GM18519 (cell line): ENCODE data around the gene PROS1.
"Not testable (repeated sequence)": the region's sequence is repeated elsewhere in the genome, so short reads cannot be mapped to it uniquely, and the experiment has no call there.

Experiments
- ATAC-seq: cut with Tn5 transposase; IDR thresholded peaks from one replicate; pipeline ENCODE4 v1.9.1; 2021; ENCODE audit warnings: mild to moderate bottlenecking, moderate library complexity; ENCODE audit not compliant: unreplicated experiment, low FRiP score

PROS1 gene

GRCh38 chr3:93979850-93980676, 6.4 kb upstream of the PROS1 start, which contains the start of gene ARL13B:
Gene ARL13B (plus strand): TSS chr3:93980155. CDS start chr3:93980424, 269 bp downstream.
- peak; percentile 100 for ATAC-seq

DNA sequence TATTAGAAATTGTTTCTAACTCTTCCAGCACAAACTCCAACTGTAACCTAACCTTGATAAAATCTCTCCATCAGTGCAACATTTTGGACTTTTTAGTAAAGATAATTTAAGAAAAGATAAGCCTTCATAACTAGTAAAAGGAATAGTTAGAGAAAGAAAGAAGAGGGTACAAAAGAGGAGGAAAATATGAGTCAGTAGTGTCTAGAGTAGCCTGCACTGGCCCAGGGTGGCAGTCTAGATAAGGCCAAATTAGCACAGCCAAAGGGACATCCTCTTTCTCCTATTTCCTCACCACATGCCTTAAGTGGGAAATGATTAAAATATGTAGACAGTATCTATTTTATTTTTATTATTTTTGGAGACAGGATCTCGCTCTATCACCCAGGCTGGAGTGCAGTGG, 3.7 kb downstream of the PROS1 start:
- ATAC-seq, result no peak

DNA sequence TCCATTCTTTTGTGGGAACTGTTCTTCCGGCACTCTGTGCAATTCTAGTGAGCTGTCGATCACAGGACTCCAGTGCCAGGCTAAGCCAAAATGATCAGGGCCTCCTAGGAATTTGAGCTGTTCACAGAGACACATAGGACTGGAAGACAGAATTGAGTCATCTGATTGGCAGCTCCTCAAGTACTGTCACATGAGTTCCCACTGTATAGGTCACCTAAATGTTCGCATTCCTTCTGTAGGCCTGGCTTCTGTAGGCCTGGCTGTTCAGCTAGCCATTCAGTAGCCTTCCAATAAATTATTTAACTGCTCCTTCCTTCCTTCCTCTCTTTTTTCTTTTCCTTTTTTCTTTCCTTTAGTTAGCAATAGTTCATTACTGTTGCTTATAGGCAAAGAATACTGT, 4.3 kb downstream of the PROS1 start:
- ATAC-seq, result no peak

- ATAC-seq, result not testable (repeated sequence)
Measured at GRCh38 chr3:93965106-93965505, 8.6 kb downstream of the PROS1 start.

DNA sequence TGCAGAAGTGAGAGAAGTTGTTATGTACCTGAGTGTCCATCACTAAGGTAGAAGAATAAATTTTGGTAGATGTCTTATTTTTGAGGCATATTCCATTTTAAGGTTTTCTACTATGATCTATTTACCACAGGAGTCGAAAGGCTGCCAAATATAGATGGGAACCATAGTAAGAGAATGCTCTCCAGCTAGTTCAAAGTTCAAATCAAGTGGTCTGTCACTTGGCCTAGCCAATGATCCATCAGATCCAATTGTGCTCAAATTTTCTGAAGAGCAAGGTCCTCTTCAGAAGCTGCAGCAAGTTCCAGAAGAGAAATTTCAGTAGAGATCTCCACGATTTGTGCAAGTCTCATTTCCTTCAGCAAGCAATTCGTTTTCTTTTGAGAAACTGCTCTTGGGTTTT, 10.9 kb downstream of the PROS1 start:
- ATAC-seq, result no peak

DNA sequence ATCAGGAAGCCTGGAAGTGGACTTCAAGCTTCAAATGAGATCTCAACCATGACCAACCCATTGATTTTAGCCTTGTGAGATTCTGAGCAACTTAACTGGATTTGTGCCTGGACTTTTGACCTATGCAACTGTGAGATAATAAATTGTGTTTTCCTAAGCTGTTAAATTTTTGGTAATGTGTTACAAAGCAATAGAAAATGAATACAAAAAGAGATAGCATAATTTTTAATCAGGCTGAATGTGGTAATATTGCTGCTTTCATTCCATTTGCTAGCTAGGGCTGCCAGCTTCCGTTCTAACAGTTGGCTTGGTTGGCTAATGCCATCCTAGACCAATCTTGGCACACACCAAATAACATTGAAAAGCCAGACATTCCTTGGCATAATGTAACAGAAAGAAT, 12.2 kb downstream of the PROS1 start:
- no peak for ATAC-seq

DNA sequence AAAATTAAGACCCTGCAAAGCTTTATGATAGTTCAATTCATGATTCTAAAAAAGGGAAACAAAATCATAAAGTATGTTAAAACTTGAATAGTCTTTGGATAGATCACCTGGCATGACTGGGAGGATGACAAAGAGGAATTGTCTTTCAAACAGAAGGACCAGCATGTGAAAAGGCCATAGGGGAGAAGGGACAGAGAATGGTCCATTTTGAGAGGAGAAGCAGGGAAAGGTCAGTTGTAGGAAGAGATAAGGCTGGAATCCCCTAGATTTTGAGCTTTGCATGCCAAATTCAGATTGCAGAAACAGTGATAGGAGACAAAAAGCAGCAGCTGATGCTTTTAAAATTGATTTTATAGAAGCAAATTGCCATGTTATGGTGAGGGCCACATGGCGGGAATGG, 12.7 kb downstream of the PROS1 start:
- ATAC-seq, result no peak

- not testable (repeated sequence) for ATAC-seq
Measured at GRCh38 chr3:93949958-93950357, 23.7 kb downstream of the PROS1 start.

GRCh38 chr3:93937485-93937884, 36.2 kb downstream of the PROS1 start:
- ATAC-seq, result not testable (repeated sequence)

GRCh38 chr3:93936549-93936948, 37.1 kb downstream of the PROS1 start:
- ATAC-seq, result no peak

DNA sequence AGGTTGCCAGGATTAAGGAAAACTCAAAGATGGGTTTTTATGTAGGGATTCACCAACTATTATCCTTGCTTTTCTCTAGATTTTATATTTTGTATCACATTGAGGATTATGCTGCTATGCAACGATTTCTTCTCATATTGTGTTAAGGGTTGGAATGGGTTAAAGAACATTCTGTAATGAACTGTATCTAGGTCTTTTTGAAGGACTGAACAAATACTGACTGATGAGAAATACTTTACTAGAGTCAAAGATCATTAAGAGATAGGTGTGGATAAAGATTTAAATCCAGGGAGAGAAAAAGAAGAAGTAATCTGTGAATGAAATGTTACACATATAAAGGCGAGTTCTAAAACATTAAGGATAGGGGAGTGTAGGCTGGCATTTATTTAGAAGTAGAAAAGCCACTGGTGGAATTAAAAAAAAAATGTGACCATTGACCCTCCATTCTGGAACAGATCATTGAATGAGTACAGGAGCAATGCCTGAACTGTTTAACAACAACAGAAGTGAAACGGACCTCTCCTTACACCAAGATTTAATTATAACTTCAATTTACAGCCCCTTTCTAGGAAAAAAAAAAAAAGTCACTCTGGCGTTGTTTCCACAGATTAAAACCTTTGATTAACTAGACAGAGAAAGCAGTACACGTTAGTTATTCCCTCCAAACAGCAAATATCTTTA, 39.2 kb downstream of the PROS1 start:
- ATAC-seq, result no peak

- no peak for ATAC-seq
Measured at GRCh38 chr3:93931597-93932229, 42.0 kb downstream of the PROS1 start.

- no peak for ATAC-seq
Measured at GRCh38 chr3:93930041-93930440, 43.7 kb downstream of the PROS1 start.

- ATAC-seq, result no peak
Measured at GRCh38 chr3:93926789-93927188, 46.9 kb downstream of the PROS1 start.

DNA sequence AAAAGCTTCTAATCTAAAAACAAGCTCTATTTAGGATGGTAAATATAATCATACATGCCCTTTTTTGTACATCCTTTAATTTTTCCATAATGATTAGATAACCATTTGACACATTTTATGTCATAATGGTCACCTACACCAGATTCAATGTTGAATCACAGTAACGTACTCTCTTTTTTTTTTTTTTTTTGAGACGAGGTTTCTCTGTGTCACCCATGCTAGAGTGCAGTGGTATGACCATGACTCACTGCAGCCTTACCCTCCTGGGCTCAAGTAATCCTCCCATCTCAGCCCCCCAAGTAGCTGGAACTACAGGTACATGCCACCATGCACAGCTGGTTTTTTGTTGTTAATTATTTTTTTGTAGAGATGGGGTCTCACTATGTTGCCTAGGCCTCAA, 49.2 kb downstream of the PROS1 start:
- no peak for ATAC-seq

- ATAC-seq, result no peak
Measured at GRCh38 chr3:93923006-93923405, 50.7 kb downstream of the PROS1 start.

GRCh38 chr3:93917546-93918029, 56.1 kb downstream of the PROS1 start:
- not testable (repeated sequence) for ATAC-seq

- ATAC-seq, result not testable (repeated sequence)
Measured at GRCh38 chr3:93913623-93914022, 60.1 kb downstream of the PROS1 start.

- ATAC-seq, result no peak
Measured at GRCh38 chr3:93911206-93911605, 62.5 kb downstream of the PROS1 start.

DNA sequence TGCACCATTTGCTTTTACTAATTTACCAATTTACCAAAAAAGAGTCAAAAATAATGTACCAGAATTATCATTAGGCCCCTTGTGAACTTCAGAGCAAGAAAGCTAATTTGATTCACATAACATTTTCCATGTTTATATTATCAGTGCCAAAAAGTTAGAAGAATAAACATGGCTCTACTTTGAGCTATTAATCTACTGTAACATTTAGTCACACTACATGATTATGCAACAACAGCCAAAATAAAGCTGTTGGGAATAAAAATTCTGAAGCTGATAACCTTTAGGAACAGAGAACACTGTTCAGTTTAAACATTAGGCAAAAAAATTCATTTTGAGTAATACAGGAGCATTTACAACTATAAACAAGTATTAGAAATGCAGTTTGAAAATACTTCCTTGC, 63.6 kb downstream of the PROS1 start:
- no peak for ATAC-seq

DNA sequence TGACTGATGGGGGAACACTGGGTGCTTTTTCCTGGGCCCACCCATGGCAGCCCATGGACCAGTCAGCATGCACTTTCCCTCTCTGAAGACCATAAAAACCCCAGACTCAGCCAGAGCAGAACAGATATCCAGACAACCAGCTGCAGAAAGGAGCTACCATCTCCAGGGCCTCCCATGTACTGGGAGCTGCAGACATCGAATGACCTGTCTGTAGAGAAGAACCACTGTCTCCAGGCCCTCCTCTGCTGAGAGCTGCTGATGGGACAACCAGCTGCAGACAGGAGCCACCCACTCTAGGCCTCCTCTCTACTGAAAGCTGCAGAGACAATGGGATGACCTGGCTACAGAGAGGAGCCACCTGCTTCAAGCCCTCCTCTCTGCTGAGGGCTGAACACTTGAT, 66.6 kb downstream of the PROS1 start:
- ATAC-seq, result no peak
